Central memory CD4-positive, alpha-beta T cell (primary cell): ENCODE results near the gene SYT13.

ENCODE experiments used
- DNase-seq: peaks from one replicate; pipeline ENCODE4 v3.0.0; 2022

Gene SYT13

GRCh38 chr11:45245218-45246045 is 40.7 kb downstream of the SYT13 start:
- DNase-seq: no peak

GRCh38 chr11:45243967-45244366 is 42.2 kb downstream of the SYT13 start:
- no peak for DNase-seq

- DNase-seq: no peak
Measured at GRCh38 chr11:45239733-45240132, 46.4 kb downstream of the SYT13 start.

GRCh38 chr11:45238724-45239123 is 47.4 kb downstream of the SYT13 start:
- DNase-seq: no peak

GRCh38 chr11:45237711-45238315 is 48.3 kb downstream of the SYT13 start:
- no peak for DNase-seq

GRCh38 chr11:45234306-45235006 is 51.7 kb downstream of the SYT13 start:
- no peak for DNase-seq

GRCh38 chr11:45233804-45234170 is 52.4 kb downstream of the SYT13 start:
- no peak for DNase-seq

- peak; percentile 18 for DNase-seq
Measured at GRCh38 chr11:45233121-45233803, 52.9 kb downstream of the SYT13 start.

- DNase-seq: no peak
Measured at GRCh38 chr11:45232341-45233080, 53.6 kb downstream of the SYT13 start.

GRCh38 chr11:45229401-45230020 is 56.6 kb downstream of the SYT13 start:
- DNase-seq: no peak

GRCh38 chr11:45227836-45228235 is 58.3 kb downstream of the SYT13 start:
- no peak for DNase-seq

GRCh38 chr11:45226901-45227300 is 59.2 kb downstream of the SYT13 start:
- no peak for DNase-seq

GRCh38 chr11:45225961-45226871 is 59.9 kb downstream of the SYT13 start:
- no peak for DNase-seq

- no peak for DNase-seq
Measured at GRCh38 chr11:45225277-45225676, 60.9 kb downstream of the SYT13 start.

GRCh38 chr11:45224766-45225165 is 61.4 kb downstream of the SYT13 start:
- no peak for DNase-seq

- DNase-seq: no peak
Measured at GRCh38 chr11:45223496-45223895, 62.6 kb downstream of the SYT13 start.

GRCh38 chr11:45219411-45219810 is 66.7 kb downstream of the SYT13 start:
- no peak for DNase-seq

GRCh38 chr11:45218705-45219104 is 67.4 kb downstream of the SYT13 start:
- no peak for DNase-seq

GRCh38 chr11:45217991-45218390 is 68.2 kb downstream of the SYT13 start:
- no peak for DNase-seq

GRCh38 chr11:45216901-45217300 is 69.2 kb downstream of the SYT13 start:
- no peak for DNase-seq

GRCh38 chr11:45216031-45216430 is 70.1 kb downstream of the SYT13 start:
- no peak for DNase-seq
